Endothelial cell of umbilical vein (primary cell): ENCODE results near the gene COL5A1. TPM values are rescaled to one million over a fixed set of nuclear protein-coding genes. Genes with fewer than 3 reads are reported as not detected.

Source experiments
- BruUV-seq: library from RNA; stranded (reverse); fragments of 400-500 nt; replicated peaks from 2 replicates; lab custom pipeline; 2021; lab: Mats Ljungman, UMichigan
- CTCF ChIA-PET: fragments of 300-600, 350-600 bp; sonication (Branson Sonifier 250); formaldehyde crosslinking; loops from one replicate; lab custom pipeline; 2021; ENCODE audit warnings: antibody characterized with exemption, inconsistent platforms; lab: Charles Lee
- POLR2A ChIA-PET: fragments of 300-600, 350-600 bp; sonication (Branson Sonifier 250); formaldehyde crosslinking; loops from one replicate; lab custom pipeline; 2021; ENCODE audit warnings: antibody characterized with exemption, inconsistent platforms; lab: Charles Lee
- DNase-seq: peaks from one replicate; pipeline ENCODE4 v3.0.0-alpha.2; 2011; ENCODE audit warnings: low read depth, low spot score
- FAIRE-seq: peaks from 2 replicates; lab custom pipeline; 2011; peaks lifted over from hg19 to GRCh38; lab: Jason Lieb, UNC
- H2AFZ ChIP-seq: 2 replicates; pipeline ENCODE4 v1.6.0; 2012; ENCODE audit warnings: low read depth, low read length, control low read depth, inconsistent platforms
- H3K27ac ChIP-seq: 2 replicates; pipeline ENCODE4 v1.5.1; 2011; ENCODE audit warnings: low read depth, mild to moderate bottlenecking, control low read depth, low read length, moderate library complexity; ENCODE audit not compliant: insufficient read depth
- H3K27me3 ChIP-seq, 2 experiments: 2 replicates each; pipeline versions ENCODE4 v1.6.0 to v1.6.1; 2011; ENCODE audit warnings: low read length in 2 of 2, mixed read lengths in 1 of 2; ENCODE audit not compliant: control insufficient read depth in 2 of 2, insufficient read depth in 2 of 2
- H3K36me3 ChIP-seq, 2 experiments: 2 replicates in 1 of 2; 3 replicates in 1 of 2; pipeline ENCODE4 v1.5.1; 2011; ENCODE audit warnings: low read length in 2 of 2, mild to moderate bottlenecking in 1 of 2, moderate library complexity in 1 of 2; ENCODE audit not compliant: control insufficient read depth in 2 of 2, insufficient read depth in 2 of 2; ENCODE audit errors: extremely low read depth in 1 of 2
- H3K4me1 ChIP-seq: 3 replicates; pipeline ENCODE4 v1.5.1; 2011; ENCODE audit warnings: mild to moderate bottlenecking, low read length; ENCODE audit not compliant: control insufficient read depth, insufficient read depth; ENCODE audit errors: extremely low read depth
- H3K4me2 ChIP-seq: 2 replicates; pipeline ENCODE4 v1.6.1; 2011; ENCODE audit warnings: low read length, control low read depth, mixed read lengths; ENCODE audit not compliant: insufficient read depth
- H3K4me3 ChIP-seq, 3 experiments: fragments of 200-600 bp in 1 of 3; sonication (generic), shearing (Covaris generic) in 1 of 3; replicated peaks in 1 of 3; 2 replicates each; pipeline ENCODE4 v1.5.1; 2011 to 2016; ENCODE audit warnings: control low read depth in 3 of 3, low read length in 3 of 3, mild to moderate bottlenecking in 2 of 3, inconsistent platforms in 1 of 3, low read depth in 1 of 3, moderate library complexity in 1 of 3; ENCODE audit not compliant: insufficient read depth in 1 of 3
- H3K79me2 ChIP-seq: 2 replicates; pipeline ENCODE4 v1.6.0; 2012; ENCODE audit warnings: low read length, inconsistent platforms; ENCODE audit not compliant: control insufficient read depth, insufficient read depth
- H3K9ac ChIP-seq: replicated peaks from 2 replicates; pipeline ENCODE3; 2011; ENCODE audit warnings: low read length, control low read depth; ENCODE audit not compliant: insufficient read depth; ENCODE audit errors: extremely low read depth
- H3K9me1 ChIP-seq: replicated peaks from 3 replicates; pipeline ENCODE4 v1.6.0; 2011; ENCODE audit warnings: mild to moderate bottlenecking, low read length; ENCODE audit not compliant: control insufficient read depth, insufficient read depth; ENCODE audit errors: extremely low read depth
- H3K9me3 ChIP-seq: replicated peaks from 2 replicates; pipeline ENCODE4 v1.5.1; 2012; ENCODE audit warnings: low read length, inconsistent platforms; ENCODE audit not compliant: control insufficient read depth, insufficient read depth
- H4K20me1 ChIP-seq: replicated peaks from 2 replicates; pipeline ENCODE3; 2011; ENCODE audit warnings: mild to moderate bottlenecking, low read length; ENCODE audit not compliant: control insufficient read depth, insufficient read depth; ENCODE audit errors: extremely low read depth
- EZH2 ChIP-seq: IDR thresholded peaks from 2 replicates; pipeline ENCODE4 v1.6.1; 2012; ENCODE audit warnings: borderline replicate concordance, low read depth, mild to moderate bottlenecking, moderate library complexity, low read length, inconsistent platforms; ENCODE audit not compliant: severe bottlenecking
- FOS ChIP-seq: IDR thresholded peaks from 2 replicates; pipeline ENCODE4 v1.6.1; 2011; ENCODE audit warnings: mild to moderate bottlenecking, low read length, moderate library complexity, borderline replicate concordance; ENCODE audit not compliant: insufficient read depth
- GATA2 ChIP-seq: IDR thresholded peaks from 2 replicates; pipeline ENCODE4 v1.7.0; 2011; ENCODE audit warnings: low read depth, mild to moderate bottlenecking, moderate library complexity, mixed read lengths, low read length; ENCODE audit not compliant: insufficient read length, insufficient read depth
- JUN ChIP-seq: IDR thresholded peaks from 2 replicates; pipeline ENCODE4 v1.6.1; 2011; ENCODE audit warnings: borderline replicate concordance, low read depth; ENCODE audit not compliant: insufficient read length, insufficient read depth
- MYC ChIP-seq: IDR thresholded peaks from one replicate; pipeline ENCODE4 v1.6.1; 2011; ENCODE audit warnings: mild to moderate bottlenecking, low read depth, low read length
- POLR2A ChIP-seq: IDR thresholded peaks from 2 replicates; pipeline ENCODE4 v1.6.1; 2012; ENCODE audit warnings: low read depth, mild to moderate bottlenecking, control low read depth, low read length
- dilution Hi-C: fragments of 300-500 bp; cut with MboI; formaldehyde crosslinking; loops from one replicate; pipeline ENCODE4 v1.15.0; 2019; ENCODE audit warnings: low sequenced_read_pairs; ENCODE audit not compliant: extremely low pct_ligation_motif_present
- intact Hi-C: fragments of 100-400 bp; cut with micrococcal nuclease; formaldehyde crosslinking; loops from one replicate; pipeline ENCODE4 v1.10.0; 2022
- polyA plus RNA-seq, 4 experiments: library from polyadenylated mRNA; depleted of rRNA in 3 of 4; stranded (reverse) in 3 of 4; unstranded in 1 of 4; fragments of >200 nt; gene quantifications; 2 replicates each; pipeline versions ENCODE4 v1.2.1 to v1.2.3, GENCODE V29; 2011 to 2012; ENCODE audit warnings: missing spikeins in 1 of 4
- total RNA-seq: library from RNA; stranded (reverse); gene quantifications from 2 replicates; pipeline ENCODE4 v1.2.3, GENCODE V29; 2021
- TF ChIP-seq, protein P1 (sequence below): IDR thresholded peaks from 2 replicates; pipeline ENCODE4 v1.6.1; 2011; ENCODE audit not compliant: insufficient read depth, insufficient read length
- TF ChIP-seq, protein P2 (sequence below), 2 donors: IDR thresholded peaks; 1 replicate in 1 of 2; 2 replicates in 1 of 2; pipeline ENCODE4 v1.5.1; 2011; ENCODE audit warnings: low read length in 2 of 2, mild to moderate bottlenecking in 2 of 2, moderate library complexity in 2 of 2, control low read depth in 1 of 2, inconsistent platforms in 1 of 2, low read depth in 1 of 2; ENCODE audit not compliant: insufficient read depth in 1 of 2; ENCODE audit errors: extremely low read depth in 1 of 2

The COL5A1 gene
- total and polyA plus RNA-seq, 2 donors (not counting 3 experiments of a cell fraction or from before 2014, with no cell fraction given) = 97.4 to 175 TPM

DNA sequence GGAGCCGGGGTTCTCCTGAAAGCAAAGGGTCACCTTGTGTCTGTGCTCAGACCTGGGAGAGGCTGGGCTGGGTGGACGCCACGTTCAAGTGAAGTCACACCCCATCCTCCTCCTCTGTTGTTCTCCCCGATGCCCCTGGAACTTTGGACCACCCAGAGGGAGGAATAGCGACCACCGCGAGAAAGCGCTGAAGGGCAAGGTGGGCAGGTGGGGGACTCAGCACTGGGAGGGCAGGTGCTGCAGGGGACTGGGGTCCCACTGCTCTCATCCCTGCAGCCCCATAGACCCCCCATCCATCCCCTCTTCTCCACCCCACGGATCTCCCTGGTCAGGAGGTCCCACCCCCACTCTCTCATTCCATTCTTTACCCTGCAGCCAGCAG is 48.8 kb upstream of the COL5A1 start:
- FAIRE-seq = no peak

More for the DNA sequence above, 48.8 kb upstream of the COL5A1 start:
- dilution Hi-C loops (no loop called here), intact Hi-C loops (no loop called here)
- H3K27ac ChIP-seq = no peak overlapping the region
- no peak overlapping the region for H3K4me3 ChIP-seq
- H3K27me3 ChIP-seq = no peaks in the 10 kb centered on the region
- DNase-seq = no peak
- no TSS peak for BruUV-seq
- no peaks in the 10 kb centered on the region for H3K9me3 ChIP-seq
- H3K36me3 ChIP-seq = no peaks in the 10 kb centered on the region
- no peak overlapping the region for H3K9ac ChIP-seq
- no peaks in the 10 kb centered on the region for H3K4me1 ChIP-seq
- ChIA-PET POLR2A (no interaction called here), CTCF (no interaction called here)
- H3K4me2 ChIP-seq = no peak overlapping the region
- H4K20me1 ChIP-seq = no peaks in the 10 kb centered on the region
- TF ChIP-seq GATA2 (no peak), POLR2A (no peak), EZH2 (no peak), MYC (no peak), FOS (no peak), JUN (no peak)
- TF ChIP-seq, protein P1, sequence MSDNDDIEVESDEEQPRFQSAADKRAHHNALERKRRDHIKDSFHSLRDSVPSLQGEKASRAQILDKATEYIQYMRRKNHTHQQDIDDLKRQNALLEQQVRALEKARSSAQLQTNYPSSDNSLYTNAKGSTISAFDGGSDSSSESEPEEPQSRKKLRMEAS = no peak
- TF ChIP-seq, protein P2, sequence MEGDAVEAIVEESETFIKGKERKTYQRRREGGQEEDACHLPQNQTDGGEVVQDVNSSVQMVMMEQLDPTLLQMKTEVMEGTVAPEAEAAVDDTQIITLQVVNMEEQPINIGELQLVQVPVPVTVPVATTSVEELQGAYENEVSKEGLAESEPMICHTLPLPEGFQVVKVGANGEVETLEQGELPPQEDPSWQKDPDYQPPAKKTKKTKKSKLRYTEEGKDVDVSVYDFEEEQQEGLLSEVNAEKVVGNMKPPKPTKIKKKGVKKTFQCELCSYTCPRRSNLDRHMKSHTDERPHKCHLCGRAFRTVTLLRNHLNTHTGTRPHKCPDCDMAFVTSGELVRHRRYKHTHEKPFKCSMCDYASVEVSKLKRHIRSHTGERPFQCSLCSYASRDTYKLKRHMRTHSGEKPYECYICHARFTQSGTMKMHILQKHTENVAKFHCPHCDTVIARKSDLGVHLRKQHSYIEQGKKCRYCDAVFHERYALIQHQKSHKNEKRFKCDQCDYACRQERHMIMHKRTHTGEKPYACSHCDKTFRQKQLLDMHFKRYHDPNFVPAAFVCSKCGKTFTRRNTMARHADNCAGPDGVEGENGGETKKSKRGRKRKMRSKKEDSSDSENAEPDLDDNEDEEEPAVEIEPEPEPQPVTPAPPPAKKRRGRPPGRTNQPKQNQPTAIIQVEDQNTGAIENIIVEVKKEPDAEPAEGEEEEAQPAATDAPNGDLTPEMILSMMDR (IDR thresholded peaks at IDR 0.05; ENCODE audit: extremely low read depth in 1 of 2, insufficient read depth in 1 of 2, low read depth in 1 of 2, low read length in 2 of 2) = no peak
- H3K9me1 ChIP-seq = no peaks in the 10 kb centered on the region
- H2AFZ ChIP-seq = no peak overlapping the region
- H3K79me2 ChIP-seq = no peaks in the 10 kb centered on the region
